Ascending aorta (tissue), 2 donors: ENCODE data around the gene ORC5. TPM values are rescaled to one million over a fixed set of nuclear protein-coding genes. Genes with fewer than 3 reads are reported as not detected.

ENCODE experiments used
- DNase-seq, 2 donors: peaks; one replicate each; pipeline ENCODE4 v3.0.0-alpha.2; 2019; ENCODE audit warnings: low spot score in 2 of 2
- H3K27ac ChIP-seq, 2 donors: fragments of 200-600 bp; sonication (generic); one replicate each; pipeline ENCODE4 v1.5.1; 2016 to 2017; ENCODE audit warnings: mild to moderate bottlenecking in 1 of 2
- H3K27me3 ChIP-seq: fragments of 200-600 bp; sonication (generic); one replicate; pipeline ENCODE4 v1.5.1; 2017
- H3K36me3 ChIP-seq, 2 donors: fragments of 200-600 bp; sonication (generic); one replicate each; pipeline ENCODE4 v1.5.1; 2016
- H3K4me1 ChIP-seq, 2 donors: fragments of 200-600 bp; sonication (generic); one replicate each; pipeline ENCODE4 v1.5.1; 2016 to 2017; ENCODE audit warnings: mild to moderate bottlenecking in 1 of 2
- H3K4me3 ChIP-seq, 2 donors: fragments of 200-600 bp; sonication (generic); one replicate each; pipeline ENCODE4 v1.5.1; 2016 to 2017; ENCODE audit warnings: mild to moderate bottlenecking in 1 of 2
- H3K9me3 ChIP-seq, 2 donors: fragments of 200-600 bp; sonication (generic); one replicate each; pipeline ENCODE4 v1.5.1; 2016
- CTCF ChIP-seq, 3 experiments: fragments of 200-600 bp in 2 of 3; fragments of 450-650 bp in 1 of 3; sonication (generic) in 2 of 3; IDR thresholded peaks; one replicate each; pipeline ENCODE4 v1.5.1; 2016 to 2019; ENCODE audit warnings: antibody characterized with exemption in 3 of 3, mild to moderate bottlenecking in 1 of 3, moderate library complexity in 1 of 3
- intact Hi-C: fragments of 100-400 bp; cut with DNase I; formaldehyde crosslinking; loops from one replicate; pipeline ENCODE4 v1.15.1; 2023
- total RNA-seq: library from RNA; depleted of rRNA; stranded (reverse); fragments of >200 nt; gene quantifications from one replicate; pipeline ENCODE4 v1.1.0, GENCODE V29; 2016

Gene ORC5
- total RNA-seq, 1 donor from 2014 or later = 46.2 TPM

GRCh38 chr7:104207348-104207730, 474 bp downstream of the ORC5 start:
- no peaks in the 10 kb centered on the region for H3K9me3 ChIP-seq
- peaks cover 5 to 15% of the 10 kb centered on the region in 2 donors for H3K36me3 ChIP-seq
- peaks cover 0 to 13% of the 10 kb centered on the region in 2 donors for H3K4me1 ChIP-seq
- TF ChIP-seq CTCF (IDR thresholded peaks at IDR 0.05) = no peak
- intact Hi-C loops = loop anchor here (10.0 kb wide), 1 partner anchor 1317 kb away; the partner anchor contains the start of gene PUS7
- H3K27me3 ChIP-seq = no peaks in the 10 kb centered on the region
- no peak for DNase-seq
- H3K4me3 ChIP-seq = peak overlapping the region; percentile 72 to 79
- H3K27ac ChIP-seq = peak overlapping the region; percentile 78 to 85

- Histone ChIP-seq H3K9me3 (no peaks in the 10 kb centered on the region), H3K4me3 (peak overlapping the region; percentile 72 to 79), H3K36me3 (peaks cover 5 to 20% of the 10 kb centered on the region in 2 donors), H3K4me1 (peaks cover 0 to 13% of the 10 kb centered on the region in 2 donors), H3K27ac (peak overlapping the region in 1 of 2 donors; percentile 78), H3K27me3 (no peaks in the 10 kb centered on the region)
- intact Hi-C loops = loop anchor here (10.0 kb wide), 1 partner anchor 1318 kb away; the partner anchor contains the start of gene PUS7
- no peak for DNase-seq
- TF ChIP-seq CTCF (IDR thresholded peaks at IDR 0.05) = no peak
Observed at GRCh38 chr7:104206841-104207240, 972 bp downstream of the ORC5 start.

- no peak for TF ChIP-seq CTCF (IDR thresholded peaks at IDR 0.05)
- no peaks in the 10 kb centered on the region for H3K9me3 ChIP-seq
- peaks cover 32 to 75% of the 10 kb centered on the region in 2 donors for H3K36me3 ChIP-seq
- H3K4me1 ChIP-seq = no peaks in the 10 kb centered on the region
- H3K27me3 ChIP-seq = no peaks in the 10 kb centered on the region
- H3K4me3 ChIP-seq = no peak overlapping the region
- DNase-seq = no peak
- intact Hi-C loops = no loop called here
- H3K27ac ChIP-seq = no peak overlapping the region
Observed at GRCh38 chr7:104198673-104199278, 9.0 kb downstream of the ORC5 start.

- Histone ChIP-seq H3K27me3 (no peaks in the 10 kb centered on the region), H3K4me3 (no peak overlapping the region), H3K4me1 (no peaks in the 10 kb centered on the region), H3K36me3 (peaks cover 25 to 60% of the 10 kb centered on the region in 2 donors), H3K9me3 (no peaks in the 10 kb centered on the region), H3K27ac (no peak overlapping the region)
- intact Hi-C loops = no loop called here
- TF ChIP-seq CTCF (IDR thresholded peaks at IDR 0.05) = no peak
- DNase-seq = no peak
Observed at GRCh38 chr7:104196161-104196560, 11.7 kb downstream of the ORC5 start.

- intact Hi-C loops = no loop called here
- Histone ChIP-seq H3K36me3 (peaks cover 12 to 44% of the 10 kb centered on the region in 2 donors), H3K27ac (no peak overlapping the region), H3K4me3 (no peak overlapping the region), H3K4me1 (no peaks in the 10 kb centered on the region), H3K27me3 (no peaks in the 10 kb centered on the region), H3K9me3 (no peaks in the 10 kb centered on the region)
- DNase-seq = no peak
- no peak for TF ChIP-seq CTCF (IDR thresholded peaks at IDR 0.05)
Observed at GRCh38 chr7:104192434-104192833, 15.4 kb downstream of the ORC5 start.
